Kidney capillary endothelial cell (primary cell): Measurements from ENCODE around the gene ITGB4.
"Not testable (repeated sequence)": the region's sequence is repeated elsewhere in the genome, so short reads cannot be mapped to it uniquely, and the experiment has no call there.

Experiments used
- DNase-seq: peaks from one replicate; pipeline ENCODE4 v3.0.0-alpha.2; 2018; ENCODE audit warnings: low spot score

Gene ITGB4

DNA sequence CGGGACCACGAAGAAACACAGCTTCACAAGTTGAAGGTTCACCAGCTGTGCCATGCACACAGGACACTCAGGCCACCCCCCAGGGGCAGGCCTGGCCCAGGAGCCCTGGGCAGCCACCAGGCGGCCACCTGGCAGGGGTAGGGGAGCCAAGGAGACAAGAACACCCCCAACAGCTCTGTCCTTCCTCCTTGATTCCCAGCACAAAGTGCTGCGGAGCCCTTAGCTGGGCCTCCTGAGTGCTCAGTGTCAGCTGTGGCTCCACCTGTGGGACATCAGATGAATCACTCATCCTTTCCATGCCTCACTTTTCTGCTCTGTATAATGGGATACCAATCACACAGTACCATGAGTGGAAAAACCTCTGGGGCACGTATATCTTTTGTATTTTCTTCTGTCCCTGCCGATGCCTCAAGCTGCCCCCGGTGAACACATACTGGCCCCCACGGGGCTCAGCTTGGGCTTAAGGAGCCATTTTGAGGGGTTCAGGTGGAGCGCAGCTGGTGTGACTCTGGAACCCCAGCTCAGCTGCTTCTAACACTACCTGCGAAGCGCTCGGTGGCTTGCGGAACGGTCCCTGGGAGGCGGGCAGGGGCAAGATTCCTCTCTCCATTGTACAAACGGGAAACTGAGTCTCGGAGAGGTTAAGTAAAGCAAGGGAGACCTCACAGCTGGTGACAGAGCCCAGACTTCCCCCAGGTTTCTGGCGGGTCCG, 31.7 kb downstream of the ITGB4 start:
- no peak for DNase-seq

DNA sequence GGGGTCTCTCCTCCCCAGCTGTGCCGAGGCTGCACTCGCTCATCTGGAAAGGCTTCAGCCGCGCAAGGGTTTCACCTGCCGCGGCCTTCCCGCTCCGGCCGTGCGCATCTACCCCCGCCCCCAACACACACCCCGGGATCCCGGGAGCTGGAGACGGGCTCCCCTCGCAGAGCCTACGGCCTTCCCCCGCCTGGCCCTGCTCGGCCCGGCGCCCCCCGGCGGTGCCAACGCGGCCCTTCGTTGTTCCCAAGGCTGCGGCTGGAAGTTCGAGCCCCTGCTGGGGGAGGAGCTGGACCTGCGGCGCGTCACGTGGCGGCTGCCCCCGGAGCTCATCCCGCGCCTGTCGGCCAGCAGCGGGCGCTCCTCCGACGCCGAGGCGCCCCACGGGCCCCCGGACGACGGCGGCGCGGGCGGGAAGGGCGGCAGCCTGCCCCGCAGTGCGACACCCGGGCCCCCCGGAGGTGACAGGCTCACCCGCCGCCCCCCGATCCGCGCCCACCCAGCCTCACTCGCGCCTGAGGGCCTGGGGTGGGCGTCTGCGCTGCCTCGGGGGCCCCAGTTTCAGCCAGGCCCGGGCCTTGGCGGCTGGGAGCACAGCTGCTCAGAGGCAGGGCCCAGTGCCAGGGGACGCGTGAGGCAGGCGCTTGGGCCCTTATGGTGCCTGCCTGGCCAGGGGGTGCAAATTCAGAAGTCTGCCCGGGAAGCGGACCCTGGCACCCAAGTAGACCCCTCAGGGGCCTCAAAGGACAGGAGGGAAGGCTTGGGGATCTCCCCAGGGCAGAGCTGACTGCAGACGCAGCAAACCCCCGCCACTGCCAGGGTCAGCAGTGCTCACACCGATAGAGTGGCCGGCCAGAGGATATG, 32.5 kb downstream of the ITGB4 start:
- no peak for DNase-seq

DNA sequence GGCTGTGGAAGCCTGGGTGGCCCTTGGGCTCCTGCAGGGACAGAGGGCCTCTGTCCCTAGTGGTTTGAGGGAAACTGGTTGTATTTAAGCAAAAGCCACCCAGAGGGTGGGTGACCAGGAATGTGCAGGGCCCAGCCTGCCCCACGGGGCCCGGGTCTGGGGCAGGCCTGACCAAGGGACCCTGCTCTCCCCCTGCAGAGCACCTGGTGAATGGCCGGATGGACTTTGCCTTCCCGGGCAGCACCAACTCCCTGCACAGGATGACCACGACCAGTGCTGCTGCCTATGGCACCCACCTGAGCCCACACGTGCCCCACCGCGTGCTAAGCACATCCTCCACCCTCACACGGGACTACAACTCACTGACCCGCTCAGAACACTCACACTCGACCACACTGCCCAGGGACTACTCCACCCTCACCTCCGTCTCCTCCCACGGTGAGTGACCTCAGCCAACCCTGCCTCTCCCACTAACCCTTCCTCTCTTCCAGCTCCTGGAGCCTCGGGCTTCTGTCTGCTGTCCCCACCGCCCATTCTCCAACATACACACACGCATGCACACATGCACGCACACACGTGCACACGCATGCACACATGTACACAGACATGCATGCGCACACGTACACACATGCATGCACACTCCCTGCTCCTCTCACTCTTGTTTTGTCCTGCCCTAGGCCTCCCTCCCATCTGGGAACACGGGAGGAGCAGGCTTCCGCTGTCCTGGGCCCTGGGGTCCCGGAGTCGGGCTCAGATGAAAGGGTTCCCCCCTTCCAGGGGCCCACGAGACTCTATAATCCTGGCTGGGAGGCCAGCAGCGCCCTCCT, 33.3 kb downstream of the ITGB4 start:
- no peak for DNase-seq

- no peak for DNase-seq
These were observed 34.1 kb downstream of the ITGB4 start for GRCh38 chr17:75755205-75755901.

GRCh38 chr17:75755990-75756389, 34.7 kb downstream of the ITGB4 start:
- DNase-seq = no peak

GRCh38 chr17:75756451-75757085, 35.3 kb downstream of the ITGB4 start:
- DNase-seq = no peak

GRCh38 chr17:75757086-75757681, 35.9 kb downstream of the ITGB4 start:
- DNase-seq = no peak

DNA sequence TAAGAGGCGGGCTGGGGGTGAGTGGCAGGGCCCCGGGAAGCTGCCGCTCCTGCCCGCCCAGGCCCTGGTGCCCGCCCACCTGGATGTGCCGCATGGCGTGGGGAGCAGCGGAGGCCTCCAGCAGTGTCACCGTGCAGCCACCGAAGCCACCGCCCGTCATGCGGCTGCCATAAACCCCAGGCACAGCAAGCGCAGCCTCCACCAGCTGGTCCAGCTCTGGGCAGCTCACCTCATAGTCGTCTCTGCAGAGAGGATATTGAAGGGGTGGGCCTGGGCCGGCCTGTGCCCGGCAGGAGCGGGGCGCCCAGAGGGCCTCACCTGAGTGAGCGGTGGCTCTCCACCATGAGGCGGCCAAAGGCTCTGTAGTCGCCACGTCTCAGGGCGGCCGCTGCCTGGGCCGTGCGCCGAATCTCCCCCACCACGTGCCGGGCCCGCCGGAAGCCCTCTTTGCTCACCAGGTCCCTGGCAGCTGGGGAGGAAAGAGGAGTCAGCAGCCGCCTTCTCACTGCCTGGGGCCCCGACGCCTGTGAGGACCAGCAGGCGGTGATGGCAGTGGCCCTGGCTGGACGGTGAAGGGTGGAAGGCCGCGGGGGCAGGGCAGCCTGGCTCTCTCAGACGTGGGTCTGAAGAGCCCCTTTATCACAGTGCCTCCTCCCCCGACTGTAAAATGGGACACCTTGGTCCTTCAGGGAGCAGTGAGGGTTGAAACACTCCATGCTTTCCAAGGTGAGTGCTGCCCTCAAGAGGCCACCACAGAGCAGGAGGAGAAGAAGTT, 37.1 kb downstream of the ITGB4 start:
- no peak for DNase-seq

DNA sequence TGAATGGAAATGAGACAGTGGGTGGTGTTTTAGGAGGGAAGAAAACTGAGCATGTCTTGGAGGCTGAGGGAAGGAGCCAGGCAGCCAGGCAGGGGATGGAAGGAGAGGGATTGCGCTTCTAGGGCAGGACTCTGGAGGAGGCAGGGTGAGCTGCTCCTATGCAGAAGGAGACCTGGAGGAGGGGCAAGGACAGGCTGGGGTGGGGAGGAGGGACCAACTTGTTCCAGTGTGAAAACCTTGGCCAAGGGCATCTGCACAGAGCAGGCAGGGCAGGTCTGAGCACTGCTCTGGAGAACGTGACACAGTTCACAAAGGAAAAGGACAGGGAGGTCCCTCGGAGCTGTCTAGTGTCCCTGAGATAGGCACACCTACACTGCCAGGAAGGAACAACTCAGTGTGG, 38.2 kb downstream of the ITGB4 start:
- no peak for DNase-seq

DNA sequence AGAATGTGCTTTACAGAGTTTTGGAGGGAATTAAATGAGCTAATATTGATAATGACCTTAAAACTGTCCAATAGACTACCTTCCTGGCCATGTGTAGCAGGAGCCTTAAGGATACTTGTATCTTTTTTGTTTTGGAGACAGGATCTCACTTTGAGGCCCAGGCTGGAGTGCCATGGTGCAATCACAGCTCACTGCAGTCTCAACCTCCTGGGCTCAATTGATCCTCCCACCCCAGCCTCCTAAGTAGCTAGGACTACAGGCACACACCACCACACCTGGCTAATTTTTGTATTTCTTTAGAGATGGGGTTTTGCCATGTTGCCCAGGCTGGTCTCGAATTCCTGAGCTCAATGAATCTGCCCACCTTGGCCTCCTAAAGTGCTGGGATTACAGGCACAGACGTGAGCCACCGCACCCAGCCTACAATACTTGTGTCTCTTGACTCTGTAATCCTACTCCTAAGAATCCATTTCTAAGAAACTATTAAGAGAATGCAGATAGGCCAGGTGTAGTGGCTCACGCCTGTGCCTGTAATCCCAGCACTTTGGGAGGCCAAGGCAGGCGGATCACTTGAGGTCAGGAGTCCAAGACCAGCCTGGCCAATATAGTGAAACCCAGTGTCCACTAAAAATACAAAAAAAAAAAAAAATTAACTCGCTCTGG, 38.9 kb downstream of the ITGB4 start:
- not testable (repeated sequence) for DNase-seq

GRCh38 chr17:75762513-75763268, 41.4 kb downstream of the ITGB4 start:
- DNase-seq = no peak

DNA sequence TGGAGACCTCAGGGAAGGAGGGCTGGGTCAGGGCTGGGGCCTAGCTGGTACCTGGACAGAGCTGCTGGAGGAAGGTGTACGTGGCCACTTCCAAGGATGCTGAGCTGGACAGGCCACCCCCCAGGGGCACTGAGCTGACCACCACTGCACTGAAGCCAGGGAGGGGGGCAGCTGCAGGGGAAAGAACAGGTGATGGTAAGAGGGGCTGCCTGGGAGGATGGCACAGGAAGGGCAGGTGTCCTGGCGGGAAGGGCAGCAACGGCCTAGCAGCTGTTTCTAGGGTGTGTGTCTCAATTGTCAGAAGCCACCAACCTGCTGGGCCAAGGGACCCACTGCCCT, 42.0 kb downstream of the ITGB4 start:
- no peak for DNase-seq

DNA sequence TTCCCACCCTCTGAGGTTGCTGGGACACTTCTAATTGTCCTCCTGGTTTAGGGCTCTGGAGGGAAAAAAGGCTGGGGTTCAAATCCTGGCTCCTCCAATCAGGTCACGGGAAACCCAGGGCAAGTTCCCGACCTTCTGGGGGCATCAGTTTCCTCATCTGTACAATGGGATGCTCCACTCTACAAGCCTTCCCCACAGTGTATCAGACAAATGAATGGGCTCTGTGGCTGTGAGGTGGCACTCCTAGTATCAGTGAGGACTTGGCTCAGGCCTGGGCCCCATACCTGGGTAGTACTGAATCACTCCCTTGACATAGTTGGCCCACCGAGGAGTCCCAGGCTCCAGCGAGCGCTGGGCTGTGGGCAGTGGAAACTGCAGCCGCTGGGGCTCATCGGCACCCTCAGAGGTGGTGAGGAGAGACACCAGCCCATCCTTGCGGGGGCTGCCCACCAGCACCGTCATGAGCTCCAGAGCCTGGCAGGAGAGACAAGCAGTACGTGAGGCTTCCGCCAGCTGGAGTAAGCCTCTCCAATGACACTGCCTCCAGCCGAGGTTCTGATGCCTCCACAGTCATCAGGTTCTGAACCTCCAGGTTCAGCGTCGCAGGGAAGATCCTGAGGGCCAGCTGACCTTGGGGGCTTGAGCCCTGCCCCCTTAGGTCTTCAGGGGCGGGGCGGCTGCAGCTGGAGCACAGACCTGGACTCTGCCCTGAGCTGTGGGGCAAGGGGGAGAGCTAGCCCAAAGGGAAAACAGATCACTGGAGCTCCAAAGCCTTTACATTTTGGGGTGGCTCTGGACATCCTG, 42.6 kb downstream of the ITGB4 start:
- no peak for DNase-seq

DNA sequence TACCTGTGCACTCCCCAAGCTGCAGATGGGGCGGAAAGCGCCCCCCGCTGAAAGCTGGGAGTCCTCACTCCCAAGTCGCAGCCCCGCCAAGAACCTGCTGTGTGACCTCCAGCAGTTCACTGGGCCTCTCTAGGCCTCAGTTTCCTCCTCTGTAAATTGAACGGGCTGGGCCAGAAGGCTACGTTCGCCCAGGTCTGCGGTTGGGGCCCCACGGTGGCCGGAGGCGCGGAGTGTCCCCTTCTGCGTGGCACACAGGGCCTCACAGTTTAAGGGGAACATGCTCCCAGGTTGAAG, 43.1 kb downstream of the ITGB4 start:
- DNase-seq = no peak

- peak; percentile 47 for DNase-seq
These were observed 43.6 kb downstream of the ITGB4 start, which contains the start of gene GALK1 for GRCh38 chr17:75764711-75765421. TSS of gene GALK1 (minus strand) at chr17:75765192. CDS start at chr17:75765136, 56 bp downstream.

DNA sequence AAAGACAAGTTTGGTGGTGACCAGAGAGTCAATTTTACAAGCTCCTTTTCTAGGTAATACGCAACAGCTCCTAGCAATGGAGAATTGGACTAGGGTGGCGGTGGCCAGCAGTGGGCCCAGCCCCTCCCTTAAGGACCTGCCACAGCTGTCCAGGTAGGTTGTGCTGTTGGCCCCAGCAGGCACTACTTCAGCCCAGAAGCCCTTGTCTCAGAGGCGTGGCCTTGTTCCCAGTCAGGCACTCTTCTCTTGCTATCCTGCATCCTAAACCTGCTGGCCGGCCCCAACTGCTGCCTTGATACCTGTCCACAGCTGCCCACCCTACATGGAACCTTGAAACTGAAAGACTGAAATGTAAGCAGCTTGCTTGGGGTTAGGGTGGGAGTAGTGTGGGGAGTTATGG, 44.7 kb downstream of the ITGB4 start:
- DNase-seq = no peak

- DNase-seq = no peak
These were observed 46.6 kb downstream of the ITGB4 start for GRCh38 chr17:75767881-75768280.

GRCh38 chr17:75769536-75769935, 48.3 kb downstream of the ITGB4 start:
- DNase-seq = no peak
